Measurements from ENCODE around the gene ARMH3. TPM values are rescaled to one million over a fixed set of nuclear protein-coding genes. Genes with fewer than 3 reads are reported as not detected.

Gene ARMH3
- 16.5 TPM for total RNA-seq

DNA sequence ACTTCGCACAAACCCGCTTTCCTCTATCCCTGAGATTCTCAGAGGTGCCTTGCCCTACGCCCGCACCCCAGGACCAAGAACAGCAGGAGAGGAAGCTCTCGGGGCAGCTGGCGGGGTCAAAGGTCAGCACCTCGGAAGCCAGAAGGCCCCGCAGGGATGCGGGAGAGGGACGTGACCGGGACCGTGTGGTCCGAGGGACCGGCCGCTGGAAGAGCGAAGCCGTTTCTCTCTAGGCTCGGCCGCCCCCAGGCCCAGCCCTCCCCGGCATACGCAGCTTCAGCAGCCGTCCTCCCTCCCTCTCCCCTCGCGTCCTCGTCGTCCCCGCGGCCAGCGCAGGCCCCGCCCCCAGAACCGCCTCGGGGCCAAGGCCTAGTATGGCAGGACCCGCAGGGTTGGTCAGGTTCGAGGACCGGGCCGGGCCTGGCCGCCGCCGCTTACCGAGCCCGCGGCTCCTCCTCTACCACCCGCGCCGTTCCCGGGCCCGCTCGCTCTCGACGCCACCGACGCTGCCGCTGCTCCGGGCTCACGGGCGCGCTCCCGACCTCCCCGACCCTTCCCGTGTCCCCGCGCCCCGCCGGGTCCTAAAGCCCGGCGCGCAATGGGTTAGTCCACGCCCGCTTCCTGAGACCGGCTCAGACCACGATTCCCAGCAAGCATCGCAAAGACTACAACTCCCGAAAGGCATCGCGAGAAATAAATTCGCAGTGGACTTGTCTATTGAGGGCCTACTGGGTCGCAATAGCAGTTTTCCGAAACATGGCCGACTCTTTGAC lies at the start of gene ARMH3:
TSS of gene ARMH3 (minus strand) at position 527 of the 773 bp plus-strand sequence. CDS start 16,059 bp downstream, outside the sequence.

DNA sequence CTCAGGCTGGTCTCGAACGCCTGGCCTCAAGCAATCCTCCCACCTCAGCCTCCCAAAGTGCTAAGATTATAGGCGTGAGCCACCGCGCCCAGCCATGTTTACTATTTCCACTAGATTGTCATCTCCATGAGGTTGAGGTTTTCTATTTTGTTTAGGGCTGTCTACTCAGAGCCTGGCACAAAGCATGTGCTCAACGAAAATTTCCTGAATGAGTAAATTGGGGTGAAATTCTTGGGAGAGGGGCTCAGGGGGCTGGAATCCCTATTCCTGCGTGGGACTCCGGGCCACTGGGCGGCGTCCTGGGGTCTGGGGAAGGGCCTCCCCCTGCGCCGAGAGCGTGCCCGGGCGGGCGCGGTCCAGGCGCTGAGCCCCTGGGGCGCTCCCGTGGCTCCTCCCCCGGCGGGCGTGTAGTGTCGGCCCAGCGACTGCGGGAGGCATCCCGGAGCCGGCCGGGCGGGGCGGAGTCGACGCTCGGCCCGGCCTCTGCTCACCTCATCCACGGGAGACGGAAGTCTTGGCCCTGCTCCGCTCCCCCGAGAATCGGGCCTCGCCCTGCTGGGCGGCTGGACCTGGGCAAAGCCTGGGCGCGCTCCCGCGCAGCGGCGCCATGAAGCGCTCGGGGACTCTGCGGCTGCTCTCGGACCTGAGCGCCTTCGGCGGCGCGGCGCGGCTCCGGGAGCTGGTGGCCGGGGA lies 9.0 kb upstream of the ARMH3 start, which contains the start of gene HPS6:
TSS of gene HPS6 (plus strand) at position 482 of the 693 bp plus-strand sequence. CDS start at position 608, 126 bp downstream.

DNA sequence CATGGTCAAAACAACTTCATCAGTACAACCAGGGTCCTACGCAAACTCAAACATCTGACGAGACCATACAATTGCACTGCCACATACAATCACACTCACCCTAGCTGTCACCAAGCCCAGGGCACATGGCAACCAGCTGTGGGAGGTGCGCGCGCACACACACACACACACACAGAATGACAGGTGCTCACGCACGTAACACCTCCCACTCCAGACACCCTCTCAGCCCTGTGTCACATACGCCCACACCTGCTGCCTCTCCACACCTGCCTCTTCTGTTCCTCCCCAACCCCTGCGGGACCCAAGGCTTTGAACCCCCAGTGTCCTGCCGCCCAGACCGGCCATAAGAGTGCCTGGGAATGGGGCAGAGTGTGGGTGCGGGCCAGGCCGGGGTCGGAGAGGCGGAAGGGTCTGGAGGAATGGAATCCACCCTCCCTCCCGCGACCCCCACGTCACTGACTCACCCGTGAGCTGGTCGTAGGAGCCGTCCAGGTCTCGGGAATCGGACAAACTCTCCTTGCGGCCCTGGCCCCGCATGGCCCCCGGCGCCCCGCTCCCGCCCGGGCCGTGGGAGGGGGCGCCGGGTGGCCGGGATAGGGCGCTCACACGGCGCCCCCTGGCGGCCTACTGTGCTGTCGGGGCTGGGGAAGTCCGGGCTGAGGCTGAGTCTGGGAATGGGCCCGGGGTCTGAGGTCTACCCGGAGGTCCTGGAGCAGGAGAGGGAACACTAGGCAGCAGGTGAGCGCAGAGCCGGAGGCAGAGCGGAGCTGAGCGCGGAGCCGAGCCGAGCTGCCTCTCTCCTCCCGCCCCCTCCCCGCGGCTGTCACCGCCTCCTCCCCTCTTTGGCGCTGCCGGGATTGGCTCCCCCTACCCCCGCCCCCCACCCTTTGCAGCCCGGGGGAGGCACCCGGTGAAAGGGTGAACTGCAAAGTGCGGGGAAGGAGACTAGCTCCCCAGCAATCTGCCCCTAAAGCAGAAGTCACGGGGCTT lies 212.6 kb downstream of the ARMH3 start, which contains the start of gene KCNIP2:
TSS of gene KCNIP2 (minus strand) at position 769 of the 990 bp plus-strand sequence. CDS start at position 537, 232 bp downstream.

GRCh38 chr10:101818119-101818871 lies 237.7 kb downstream of the ARMH3 start, which contains the start of gene OGA:
TSS of gene OGA (minus strand) at chr10:101818444. CDS start at chr10:101818022, 422 bp downstream.

Small RNAs within 50 kb of the gene (small RNA-seq; reads per million reads assigned to genes)
- gene AL500527.1 (ENCODE audit: low replicate concordance) (not detected), gene AL500527.2 (ENCODE audit: low replicate concordance) (not detected), gene RF00017 (ENCODE audit: low replicate concordance) (not detected), gene RF00019 (ENCODE audit: low replicate concordance) (not detected)

Other genes with a start within 250 kb of the ARMH3 start
- 169 TPM for gene OGA, start 237.7 kb downstream of the ARMH3 start, total RNA-seq
- 5.1 TPM for gene KCNIP2, start 212.4 kb downstream of the ARMH3 start, total RNA-seq
- gene HPS6, start 9.2 kb upstream of the ARMH3 start, total RNA-seq: 21.0 TPM
- gene LDB1, start 64.2 kb upstream of the ARMH3 start, total RNA-seq: 77.7 TPM
- gene PPRC1, start 76.9 kb upstream of the ARMH3 start, total RNA-seq: 17.2 TPM
- gene NOLC1, start 96.2 kb upstream of the ARMH3 start, total RNA-seq: 25.2 TPM
- 1.3 TPM for gene ELOVL3, start 170.1 kb upstream of the ARMH3 start, total RNA-seq
- 3.7 TPM for gene PITX3, start 185.3 kb upstream of the ARMH3 start, total RNA-seq
- 41.2 TPM for gene GBF1, start 189.4 kb upstream of the ARMH3 start, total RNA-seq